H1 (cell line): ENCODE measurements around the gene RDH12. TPM values are rescaled to one million over a fixed set of nuclear protein-coding genes. Genes with fewer than 3 reads are reported as not detected.

Source experiments
- BRCA1 ChIP-seq: IDR thresholded peaks from 2 replicates; pipeline ENCODE4 v1.6.1; 2012; ENCODE audit warnings: low read depth, low read length, improper control_type of control experiment
- CHD1 ChIP-seq: IDR thresholded peaks from 2 replicates; pipeline ENCODE4 v1.6.1; 2012; ENCODE audit warnings: low read depth, low read length, improper control_type of control experiment
- CHD2 ChIP-seq: IDR thresholded peaks from 2 replicates; pipeline ENCODE4 v1.6.1; 2012; ENCODE audit warnings: low read length, improper control_type of control experiment
- CTCF ChIP-seq, 3 experiments: IDR thresholded peaks; 1 replicate in 2 of 3; 2 replicates in 1 of 3; pipeline versions ENCODE4 v1.5.1 to v1.6.1; 2011; ENCODE audit warnings: low read length in 3 of 3, mild to moderate bottlenecking in 3 of 3, inconsistent platforms in 2 of 3, low read depth in 1 of 3, moderate library complexity in 1 of 3; ENCODE audit not compliant: insufficient read depth in 1 of 3; ENCODE audit errors: control extremely low read depth in 1 of 3
- NANOG ChIP-seq: IDR thresholded peaks from 2 replicates; pipeline ENCODE4 v1.6.1; 2011; ENCODE audit warnings: low read length, low read depth, mild to moderate bottlenecking, inconsistent platforms; ENCODE audit not compliant: insufficient read depth, poor library complexity, severe bottlenecking
- ZNF274 ChIP-seq: IDR thresholded peaks from 2 replicates; pipeline ENCODE4 v1.7.0; 2012; ENCODE audit warnings: low read length, borderline replicate concordance; ENCODE audit errors: extremely low read depth
- polyA plus RNA-seq, 7 experiments: library from polyadenylated mRNA; depleted of rRNA in 3 of 7; stranded (reverse) in 5 of 7; unstranded in 2 of 7; fragments of >200 nt in 5 of 7; fragments of 200-250 nt in 2 of 7; gene quantifications; 1 replicate in 5 of 7; 2 replicates in 1 of 7; 4 replicates in 1 of 7; pipeline versions ENCODE4 v1.2.1 to v1.2.3, GENCODE V29; 2011 to 2013; ENCODE audit warnings: missing spikeins in 2 of 7, mixed read lengths in 2 of 7
- total RNA-seq: library from RNA; stranded (reverse); fragmentation: NEBNext Ultra II Directional; extraction: Animal tissue kit (Norgen Biotek cat#: 25700); gene quantifications from 2 replicates; pipeline ENCODE4 v1.2.1, GENCODE V29; 2021

Gene RDH12
- total and polyA plus RNA-seq, 2 of the 8 experiments (the other 6 are each of a cell fraction or from before 2014, with no cell fraction given), result 1.2 to 1.5 TPM

GRCh38 chr14:67680941-67681340 is 20.7 kb upstream of the RDH12 start (continued):
- no peak for TF ChIP-seq CHD2
- no peak for TF ChIP-seq ZNF274
- TF ChIP-seq CHD1, result no peak
- no peak for TF ChIP-seq NANOG
- TF ChIP-seq CTCF (IDR thresholded peaks at IDR 0.05; ENCODE audit: control extremely low read depth in 1 of 3, insufficient read depth in 1 of 3, low read depth in 1 of 3, low read length in 3 of 3), result no peak
- TF ChIP-seq BRCA1, result no peak
